CD4-positive, alpha-beta T cell treated with Interleukin-2 at 100 ng/mL for 4 hours (primary cell): ENCODE results near the gene CHRNA3.

Source experiments
- DNase-seq: peaks from one replicate; pipeline ENCODE4 v3.0.0-alpha.2; 2020; ENCODE audit warnings: low spot score

CHRNA3 gene

DNA sequence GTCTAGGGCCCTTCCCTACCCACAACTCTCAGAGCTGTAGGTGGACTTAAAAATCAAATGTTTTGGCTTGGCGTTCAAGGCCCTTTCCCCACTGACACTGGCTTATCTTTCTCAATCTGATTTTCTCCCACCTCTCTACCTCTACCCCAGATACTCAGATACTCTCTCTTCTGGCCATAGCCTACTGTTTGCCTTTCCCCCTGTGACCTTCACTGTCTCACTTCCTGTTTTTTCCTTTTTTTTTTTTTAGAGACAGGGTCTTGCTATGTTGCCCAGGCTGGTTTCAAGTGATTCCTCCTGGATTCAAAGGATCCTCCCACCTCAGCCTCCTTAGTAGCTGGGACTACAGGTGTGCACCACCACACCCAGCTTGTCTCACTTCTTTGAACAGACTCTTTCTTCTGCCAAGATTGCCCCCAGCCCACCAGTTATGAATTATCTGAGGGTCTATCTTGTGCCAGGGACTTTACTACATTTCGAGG is 15.6 kb upstream of the CHRNA3 start:
- no peak for DNase-seq

DNA sequence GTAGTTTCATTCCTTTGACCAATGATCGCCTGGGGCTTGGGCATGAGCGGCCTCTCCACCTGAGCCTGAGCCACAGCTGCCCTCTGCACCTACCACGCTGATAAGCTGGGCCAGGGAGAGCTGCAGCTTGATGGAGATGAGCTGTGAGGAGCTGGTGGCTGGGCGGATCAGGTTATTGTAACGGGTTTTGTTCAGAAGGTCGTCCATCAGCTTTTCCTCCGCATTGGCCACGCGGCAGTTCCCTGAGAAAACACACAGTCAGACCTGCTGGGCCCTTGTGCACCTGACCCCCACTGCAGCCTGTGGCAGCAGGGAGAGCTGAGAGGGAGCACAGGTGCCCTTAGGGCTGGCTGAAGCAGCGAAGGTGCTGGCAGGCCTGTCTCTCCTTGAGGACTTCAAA is 14.6 kb upstream of the CHRNA3 start:
- DNase-seq, result no peak

DNA sequence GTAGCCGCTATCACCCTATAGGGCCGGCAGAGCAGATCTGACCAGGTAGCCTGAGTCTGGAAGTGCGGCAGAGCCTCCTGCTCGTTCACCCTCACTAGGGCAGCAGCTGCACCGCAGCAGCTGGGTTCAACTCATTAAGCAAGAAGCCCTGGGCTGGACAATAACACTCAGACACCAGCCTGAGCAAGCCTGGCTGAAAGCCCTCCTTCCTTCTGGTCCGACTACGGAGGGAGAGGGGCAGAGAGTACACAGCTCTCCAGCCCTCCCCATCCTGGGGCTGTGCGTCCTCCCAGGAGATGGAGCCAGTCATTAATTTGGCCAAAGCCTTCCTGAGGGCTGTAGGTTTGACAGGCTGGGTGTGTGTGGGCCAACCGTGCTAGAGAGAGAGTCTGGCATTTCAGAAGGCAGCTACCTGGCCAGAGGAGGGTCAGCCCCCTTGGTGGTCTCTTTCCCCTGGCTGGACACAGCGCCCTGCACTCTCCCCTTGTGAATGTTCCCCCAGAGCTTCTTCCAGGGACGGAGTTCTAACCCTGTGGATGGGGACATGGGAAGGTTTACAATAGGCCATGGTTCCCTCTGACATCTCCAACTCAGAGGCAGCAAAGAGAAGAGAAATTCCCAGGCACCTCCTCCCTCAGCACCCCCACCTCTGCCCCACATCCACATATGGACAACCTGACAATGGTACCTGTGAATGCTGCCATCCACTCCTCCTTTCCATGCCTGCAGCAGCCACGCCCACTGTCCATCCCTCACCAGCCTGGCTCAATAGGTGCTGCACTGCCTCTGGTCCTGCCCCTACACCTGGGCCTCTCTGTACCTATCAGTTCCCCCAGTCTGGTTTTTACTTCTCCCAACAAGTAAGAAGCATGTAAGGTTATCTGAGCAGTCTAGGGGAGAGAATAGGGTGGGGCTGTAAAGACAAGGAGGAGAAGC is 13.7 kb upstream of the CHRNA3 start:
- DNase-seq, result no peak

DNA sequence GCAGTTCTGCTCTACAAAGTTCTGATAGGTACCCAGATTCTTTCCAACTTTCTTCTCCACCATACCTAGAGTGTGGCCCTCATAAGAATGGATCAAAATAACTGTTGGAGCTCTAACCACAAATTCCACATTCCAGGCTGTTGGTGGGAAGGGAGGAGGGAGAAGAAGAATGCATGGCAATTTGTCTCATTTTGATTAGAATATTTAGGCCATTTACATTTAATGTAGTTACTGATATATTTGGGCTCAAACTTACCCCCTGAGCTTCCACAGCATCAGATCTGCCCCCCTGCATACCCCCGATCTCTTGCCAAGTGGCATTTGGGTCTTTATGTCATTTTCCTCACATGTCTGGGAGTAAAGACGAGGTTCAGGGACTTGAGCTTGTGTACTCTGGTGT is 12.6 kb upstream of the CHRNA3 start:
- DNase-seq, result no peak

DNA sequence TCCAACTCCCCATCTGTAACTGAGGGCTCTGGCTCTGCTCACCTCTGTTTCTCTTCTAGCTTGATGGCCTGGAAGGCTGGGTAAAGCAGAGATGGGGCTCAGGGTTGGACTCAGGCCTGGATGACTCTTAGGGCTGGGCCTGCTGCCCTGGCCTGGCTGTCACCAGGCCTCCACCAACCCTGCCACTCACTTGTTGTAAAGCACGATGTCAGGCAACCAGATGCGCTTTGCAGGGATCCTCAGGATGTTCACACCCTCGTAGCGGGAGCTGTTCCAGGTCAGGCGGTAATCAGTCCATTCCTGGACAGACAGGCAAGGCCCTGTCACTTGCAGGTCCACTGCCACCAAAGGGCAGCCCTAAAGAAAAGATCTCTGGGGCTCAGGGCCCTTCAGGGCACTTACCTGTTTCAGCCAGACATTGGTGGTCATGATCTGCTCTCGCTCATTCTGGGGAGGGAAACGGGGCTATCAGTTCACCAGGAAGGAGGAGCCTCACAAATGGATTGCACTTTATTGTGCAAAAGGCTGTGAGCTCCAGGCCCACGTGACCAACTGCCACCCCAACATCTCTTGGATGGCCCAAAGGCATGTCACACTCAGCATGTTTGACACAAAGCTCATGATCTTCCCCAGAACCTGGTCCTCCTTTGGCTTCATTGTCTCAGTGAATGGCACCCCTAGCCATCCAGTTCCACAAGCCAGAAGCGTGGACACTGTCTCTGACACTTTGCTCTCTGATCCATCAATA is 10.3 kb upstream of the CHRNA3 start:
- no peak for DNase-seq

DNA sequence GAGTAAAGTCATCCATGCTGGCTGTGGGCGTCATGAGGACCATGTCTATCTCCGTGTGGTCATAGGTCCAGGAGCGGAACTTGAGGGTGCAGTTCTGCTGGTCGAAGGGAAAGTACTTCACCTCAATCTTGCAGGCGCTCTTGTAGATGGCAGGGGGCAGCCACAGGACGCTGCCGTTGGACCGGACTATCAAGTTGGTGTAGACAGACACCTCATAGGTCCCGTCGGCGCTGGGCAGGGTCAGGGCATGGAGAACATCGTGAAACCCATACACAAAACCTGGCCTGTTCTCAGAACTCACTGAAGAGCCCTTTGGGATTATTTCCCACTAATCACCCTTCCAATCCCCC is 8.9 kb upstream of the CHRNA3 start:
- no peak for DNase-seq

DNA sequence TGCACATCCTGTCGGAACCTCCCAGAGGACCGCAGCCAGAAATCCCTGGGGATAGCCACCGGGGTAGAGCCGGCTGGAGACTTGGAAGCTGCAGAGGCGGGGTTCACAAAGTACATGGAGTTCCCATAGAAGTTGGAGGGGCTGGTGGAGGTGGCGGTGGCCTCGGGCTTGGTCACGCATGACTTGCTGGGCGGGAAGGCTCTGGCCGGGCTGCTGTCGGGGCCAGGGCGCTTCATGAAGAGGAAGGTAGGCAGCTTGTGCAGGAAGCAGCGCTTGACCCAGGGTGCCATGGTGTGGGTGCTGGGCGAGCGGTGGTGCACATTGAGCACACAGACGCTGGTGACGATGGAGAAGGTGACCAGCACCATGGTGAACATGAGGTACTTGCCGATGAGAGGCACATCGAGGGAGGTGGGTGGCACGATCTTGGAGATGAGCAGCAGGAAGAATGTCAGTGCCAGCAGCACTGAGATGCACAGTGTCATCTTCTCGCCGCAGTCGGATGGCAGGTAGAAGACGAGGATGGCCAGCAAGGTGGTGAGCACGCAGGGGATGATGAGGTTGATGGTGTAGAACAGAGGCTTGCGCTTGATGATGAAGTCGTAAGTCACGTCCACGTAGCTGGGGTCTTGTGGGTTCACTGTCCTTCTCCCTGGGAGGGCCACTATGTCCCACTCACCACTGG is 8.4 kb upstream of the CHRNA3 start:
- DNase-seq, result no peak

DNA sequence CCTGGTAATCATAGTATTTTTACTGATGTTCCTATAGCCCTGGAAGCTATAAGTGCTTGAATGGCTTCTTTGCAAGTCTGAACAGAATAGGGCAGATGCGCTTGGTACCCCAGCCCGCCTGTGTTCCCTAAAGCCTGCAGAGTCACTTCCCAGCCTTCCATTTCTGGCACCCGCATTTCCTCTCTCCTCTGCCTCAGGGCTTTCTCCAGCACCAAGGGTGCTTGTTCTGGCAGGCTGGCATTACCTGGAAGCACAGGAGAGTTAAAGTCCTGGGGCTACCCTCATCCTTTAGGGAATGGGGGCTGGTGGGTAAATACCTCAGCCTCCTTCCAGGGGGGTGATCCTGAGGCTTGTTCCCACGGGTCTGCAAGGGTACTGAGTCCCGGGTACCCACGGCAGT is 7.4 kb upstream of the CHRNA3 start:
- DNase-seq, result no peak

DNA sequence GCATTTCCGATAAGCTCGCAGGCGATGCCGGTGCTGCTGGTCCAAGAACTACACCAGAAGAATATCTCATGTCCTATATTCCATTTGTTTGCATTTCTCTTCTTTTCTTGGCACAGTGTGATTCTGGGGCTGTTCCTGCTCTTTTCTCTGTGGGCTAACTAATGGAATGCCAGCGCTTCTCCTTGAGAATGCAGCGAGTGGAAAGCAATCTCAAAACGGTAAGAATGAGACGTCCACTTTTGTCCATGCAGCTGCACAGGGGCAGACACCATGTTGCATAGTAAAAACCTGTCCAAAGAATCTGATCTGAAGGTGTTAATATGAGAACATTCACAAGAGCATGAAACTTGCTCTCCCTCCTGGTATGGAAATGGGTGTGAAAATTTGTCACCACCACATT is 6.6 kb upstream of the CHRNA3 start:
- DNase-seq, result no peak

DNA sequence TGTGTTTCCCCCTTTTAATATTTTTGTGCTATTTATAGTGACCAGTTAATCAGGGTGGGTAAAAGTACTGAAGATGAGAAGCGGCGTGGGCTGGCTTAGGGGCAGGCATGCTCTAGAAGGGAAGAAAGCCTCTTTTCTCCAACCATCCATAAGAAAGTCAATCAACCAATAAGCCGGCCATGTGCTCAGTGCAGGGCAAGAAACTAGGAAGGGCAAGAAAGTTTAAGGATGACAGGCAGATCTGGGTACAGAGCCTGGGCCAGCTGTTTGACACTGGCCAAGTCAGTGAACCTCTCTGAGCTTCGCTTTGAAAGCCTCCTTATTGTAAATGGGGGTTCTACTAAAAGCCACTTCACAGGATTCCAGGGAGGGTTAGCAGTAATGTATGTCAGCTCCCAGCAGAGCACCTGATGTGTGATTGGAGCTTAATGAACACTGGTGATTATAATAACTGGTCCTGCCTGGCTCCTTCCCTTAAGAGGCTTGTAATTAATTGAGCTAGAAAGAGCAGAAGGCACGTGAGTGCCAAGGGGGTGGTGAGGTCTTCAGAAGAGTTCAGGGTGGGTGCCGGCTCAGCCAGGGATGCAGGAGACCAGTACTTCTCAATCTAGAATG is 5.7 kb upstream of the CHRNA3 start:
- DNase-seq, result no peak

DNA sequence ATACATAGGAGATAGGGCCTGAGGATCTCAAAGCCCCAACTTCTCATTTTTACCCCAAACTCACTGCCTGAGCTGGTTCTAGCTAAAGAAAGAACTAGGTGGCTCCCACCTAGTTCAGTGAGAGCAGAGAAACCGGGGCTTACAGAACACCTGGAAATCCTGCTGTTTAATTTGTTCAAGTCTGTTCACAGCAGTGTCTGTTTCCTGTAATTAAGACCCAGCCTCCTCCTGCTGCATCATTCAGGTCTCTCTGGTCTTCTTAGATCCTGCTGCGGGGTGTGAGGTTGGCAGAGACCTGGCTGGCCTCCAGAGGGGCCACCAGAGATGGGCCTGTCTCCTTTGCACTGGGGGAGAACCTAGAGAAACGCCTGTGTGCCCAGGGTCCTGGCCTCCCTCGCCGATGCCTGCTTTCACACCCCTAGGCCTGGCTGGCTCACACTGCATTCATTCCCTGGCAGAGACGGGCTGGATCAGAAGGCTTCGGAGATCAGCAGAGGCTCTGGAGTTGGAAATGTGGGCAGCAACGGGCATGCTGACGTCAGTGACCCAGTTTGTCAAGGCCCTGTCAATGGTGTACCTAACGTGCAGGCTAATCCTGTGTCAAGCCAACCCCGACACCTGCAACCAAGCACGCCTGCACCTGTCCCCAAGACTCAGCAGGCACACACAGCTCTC is 4.9 kb upstream of the CHRNA3 start:
- DNase-seq, result no peak

DNA sequence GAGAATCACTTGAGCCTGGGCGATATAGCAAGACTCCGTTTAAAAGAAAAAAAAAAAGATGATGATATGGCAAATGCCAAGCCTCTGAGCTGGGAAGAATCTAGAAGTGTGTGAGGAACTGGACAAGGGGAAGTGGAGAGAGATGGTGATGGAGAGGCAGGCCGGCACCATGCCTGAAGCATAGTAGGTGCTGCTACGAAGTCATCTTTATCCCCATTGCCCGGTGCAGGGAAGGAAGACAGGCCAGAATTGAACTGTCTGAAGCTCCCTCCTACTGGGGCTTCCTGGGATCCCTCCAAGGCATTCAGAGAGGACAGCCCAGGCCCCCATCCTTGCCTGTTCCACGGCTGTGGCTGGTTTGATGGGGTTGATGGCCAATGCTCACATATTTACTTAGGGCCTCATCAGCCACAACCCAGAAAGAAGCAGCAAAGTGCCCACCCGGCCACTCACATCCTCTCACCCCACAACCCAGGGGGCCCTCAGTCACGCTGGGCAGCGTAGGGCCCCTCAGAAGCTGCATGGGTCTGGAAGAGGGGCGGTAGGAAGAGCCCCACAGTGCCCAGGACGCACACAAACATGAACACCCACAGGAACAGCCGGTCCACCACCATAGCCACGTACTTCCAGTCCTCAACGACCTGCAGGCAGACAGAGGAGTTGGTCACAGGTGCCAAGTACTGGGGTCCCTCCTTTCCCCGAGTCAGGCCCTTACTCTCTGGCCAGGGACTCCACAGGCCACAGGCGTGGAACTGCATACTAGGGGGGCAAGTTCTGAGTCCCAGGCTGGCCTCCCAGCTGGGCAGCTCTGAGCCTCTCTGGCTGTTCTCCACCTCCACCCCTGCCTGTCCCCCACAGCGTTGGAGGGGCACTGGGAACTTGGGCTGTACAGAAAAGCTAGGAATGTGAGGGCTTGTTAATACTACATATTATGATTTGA is 4.1 kb upstream of the CHRNA3 start:
- DNase-seq, result no peak

DNA sequence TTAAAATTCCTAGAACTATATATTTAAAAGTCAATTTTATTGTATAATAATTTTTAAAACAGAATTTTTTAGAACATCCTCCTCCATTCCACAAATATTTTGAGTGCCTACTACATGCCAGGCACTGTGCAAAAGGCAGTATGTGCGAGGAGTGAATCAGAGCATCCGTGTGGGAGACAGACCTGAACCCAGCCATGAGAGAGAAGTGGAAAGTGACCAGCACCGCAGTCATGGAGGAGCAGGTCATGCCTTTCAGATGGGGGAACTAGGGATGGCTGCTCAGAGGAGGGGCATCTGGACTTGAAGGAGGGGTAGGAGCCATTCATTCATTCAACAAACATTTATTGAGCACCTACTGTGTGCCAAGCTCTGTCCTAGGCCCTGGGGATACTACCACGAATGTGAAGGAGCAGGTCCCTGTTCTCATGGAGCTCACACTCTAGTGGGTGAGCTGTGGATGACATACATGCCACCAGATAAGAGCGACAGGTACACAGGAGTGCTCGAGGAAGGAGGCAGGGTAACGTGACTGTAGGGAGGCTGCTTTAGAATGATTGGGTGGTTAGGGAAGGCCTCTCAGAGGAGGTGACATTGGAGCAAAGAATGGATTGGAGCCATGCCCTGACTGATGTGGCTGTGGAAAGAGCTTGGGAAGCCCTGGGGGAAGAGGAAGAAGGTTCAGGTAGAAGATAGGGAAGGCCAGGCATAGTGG is 3.1 kb upstream of the CHRNA3 start:
- no peak for DNase-seq

DNA sequence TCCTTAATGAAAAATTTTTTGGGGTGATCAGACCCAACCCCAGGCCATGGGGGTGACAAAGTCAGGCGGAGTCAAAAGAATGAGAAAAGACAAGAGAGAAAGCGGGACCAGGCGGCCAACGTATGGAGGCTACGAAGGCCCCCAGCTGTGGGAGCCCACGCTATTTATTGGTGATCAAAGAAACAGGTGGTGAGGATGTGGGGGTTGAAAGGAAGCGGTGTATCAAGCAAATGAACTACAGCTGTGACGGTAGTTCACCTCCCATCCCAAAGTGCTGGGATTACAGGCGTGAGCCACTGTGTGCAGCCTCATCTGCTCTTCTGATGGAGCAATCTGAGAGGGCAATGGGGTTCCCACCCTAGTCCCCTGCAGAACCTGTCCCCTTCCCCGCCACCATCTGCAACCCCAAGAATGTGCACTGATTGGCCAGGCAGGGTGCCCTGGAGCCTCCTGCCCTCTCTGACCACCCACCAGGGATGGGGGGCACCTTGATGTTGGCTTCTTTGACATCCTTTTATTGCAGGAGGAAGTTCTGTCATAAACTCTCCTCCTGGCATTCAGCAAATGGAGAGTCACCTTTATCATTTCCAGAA is 1.1 kb upstream of the CHRNA3 start:
- DNase-seq, result no peak

DNA sequence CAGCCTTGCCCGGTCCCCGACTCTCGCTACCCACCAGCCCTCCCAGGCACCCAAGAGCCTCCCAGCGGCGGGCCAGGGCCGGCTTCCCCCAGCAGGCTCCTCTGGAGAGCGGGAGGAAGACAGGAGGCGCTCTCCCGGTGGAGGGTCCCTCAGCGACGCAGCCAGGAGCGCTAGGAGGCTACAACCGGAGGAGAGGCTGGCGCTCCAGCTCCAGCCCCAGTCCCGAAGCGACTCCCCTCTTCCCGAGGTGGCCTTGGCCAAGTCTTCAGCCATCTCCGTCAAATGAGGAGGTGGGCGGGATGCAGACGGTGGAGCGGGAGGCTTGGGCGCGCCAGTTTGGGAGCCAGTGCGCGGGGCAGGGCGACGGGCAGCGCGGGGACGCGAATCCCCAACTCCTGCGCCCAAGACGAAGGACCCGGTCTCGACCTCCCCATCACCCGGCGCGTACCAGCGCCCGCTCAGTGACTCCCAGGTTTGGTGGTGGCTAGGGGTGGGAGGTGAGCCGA is 722 bp downstream of the CHRNA3 start:
- no peak for DNase-seq

DNA sequence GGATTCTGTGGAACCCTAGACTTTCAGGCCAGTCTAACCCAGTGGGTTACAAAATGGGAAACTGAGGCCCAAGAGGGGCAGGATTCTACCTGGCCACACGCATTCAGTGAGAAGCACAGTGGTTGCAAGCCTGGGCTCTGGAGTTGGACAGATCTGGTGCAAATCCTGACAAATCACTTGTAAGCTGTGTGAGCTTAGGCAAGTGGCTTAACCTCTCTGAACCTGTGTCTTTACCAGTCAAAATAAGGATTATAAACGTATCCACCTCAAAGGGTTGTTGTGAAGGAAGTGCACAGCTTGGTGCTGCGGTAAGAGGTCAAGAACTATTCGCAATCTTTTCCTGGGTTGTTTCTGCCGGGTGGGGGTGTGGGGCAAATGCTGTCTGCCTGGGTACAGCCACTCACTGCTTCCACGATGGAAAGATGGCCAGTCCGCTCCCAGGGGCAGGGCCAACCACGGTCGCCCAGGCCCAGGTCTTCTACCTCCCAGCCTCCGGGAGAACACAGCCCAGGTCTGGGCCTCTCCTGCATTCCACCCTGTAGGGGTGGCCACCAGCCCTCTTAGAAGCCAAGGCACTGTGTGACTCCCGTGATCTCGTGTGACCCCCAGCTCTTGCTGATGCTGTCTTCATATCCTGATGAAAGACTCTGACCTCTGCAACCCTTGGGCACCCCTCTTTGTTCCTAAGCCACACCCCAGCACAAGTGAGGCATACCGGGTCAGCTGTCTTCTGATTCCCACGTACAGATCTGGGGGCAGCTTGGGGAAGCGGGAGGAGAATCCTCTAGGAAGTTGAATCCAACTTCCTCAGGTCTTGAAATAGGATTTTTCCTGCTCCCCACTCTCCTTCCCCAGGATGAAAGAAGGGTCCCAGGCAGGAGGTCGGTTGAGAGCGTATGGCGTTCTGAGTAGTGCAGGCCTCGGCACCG is 1.5 kb downstream of the CHRNA3 start:
- no peak for DNase-seq

DNA sequence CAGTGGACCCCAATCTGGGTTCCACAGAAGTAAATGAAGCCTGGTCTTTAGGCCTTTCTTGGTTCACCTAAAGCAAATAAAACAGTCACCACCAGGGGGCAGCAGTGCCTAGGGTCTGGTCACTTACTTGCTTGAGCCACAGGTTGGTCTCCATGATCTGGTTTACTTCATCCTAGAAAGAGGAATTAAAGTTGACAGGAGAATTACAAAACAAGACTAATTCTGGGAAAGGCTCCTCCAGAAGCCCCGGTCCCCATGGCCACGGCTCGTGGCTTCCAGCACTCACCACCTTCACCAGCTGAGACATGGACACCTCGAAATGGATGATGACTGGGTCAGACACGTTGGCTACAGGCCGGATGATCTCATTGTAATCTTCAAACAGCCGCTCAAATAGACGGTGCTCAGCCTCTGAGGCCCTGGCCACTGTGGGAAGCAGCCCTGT is 2.3 kb downstream of the CHRNA3 start:
- DNase-seq, result peak; percentile 77

DNA sequence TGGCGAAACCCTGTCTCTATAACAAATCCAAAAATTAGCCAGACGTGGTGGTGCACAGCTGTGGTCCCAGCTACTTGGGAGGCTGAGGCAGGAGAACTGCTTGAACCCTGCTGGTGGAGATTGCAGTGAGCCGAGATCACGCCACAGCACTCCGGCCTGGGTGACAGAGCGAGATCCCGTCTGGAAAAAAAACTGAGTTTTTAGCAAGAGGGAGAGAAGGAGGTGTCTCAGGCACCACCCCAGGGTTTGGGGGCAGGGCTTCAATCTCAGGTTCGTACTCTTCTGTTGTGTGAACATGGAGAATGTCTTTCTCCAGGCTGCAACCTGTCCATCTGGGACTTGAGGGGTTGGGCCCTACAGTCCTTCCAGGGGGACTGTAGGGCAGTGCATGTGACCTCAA is 2.7 kb downstream of the CHRNA3 start:
- no peak for DNase-seq
